HuH-7 (cell line): Measurements from ENCODE around the gene GABPA.
"Not testable (repeated sequence)": the region's sequence is repeated elsewhere in the genome, so short reads cannot be mapped to it uniquely, and the experiment has no call there.

Experiments used
- DNase-seq: peaks from one replicate; pipeline ENCODE4 v3.0.0; 2011; ENCODE audit warnings: low spot score

GABPA gene

GRCh38 chr21:25734904-25735645 is at the start of gene GABPA, which contains the start of gene ATP5PF:
TSS of gene GABPA (plus strand) at chr21:25734972. CDS start at chr21:25741599, 6,627 bp downstream.
TSS of gene ATP5PF (minus strand) at chr21:25734904. CDS start at chr21:25729794, 5,110 bp downstream.
- peak; percentile 73 for DNase-seq

- no peak for DNase-seq
Observed at GRCh38 chr21:25687787-25688186, 47.0 kb upstream of the GABPA start.

- no peak for DNase-seq
Observed at GRCh38 chr21:25688275-25689155, 46.3 kb upstream of the GABPA start.

- DNase-seq: no peak
Observed at GRCh38 chr21:25689226-25689625, 45.5 kb upstream of the GABPA start.

GRCh38 chr21:25691976-25692375 is 42.8 kb upstream of the GABPA start:
- DNase-seq: no peak

GRCh38 chr21:25695461-25695860 is 39.3 kb upstream of the GABPA start:
- not testable (repeated sequence) for DNase-seq

GRCh38 chr21:25700741-25701140 is 34.0 kb upstream of the GABPA start:
- no peak for DNase-seq

GRCh38 chr21:25701529-25701928 is 33.2 kb upstream of the GABPA start:
- no peak for DNase-seq

GRCh38 chr21:25708467-25709065 is 26.2 kb upstream of the GABPA start:
- peak; percentile 9 for DNase-seq

GRCh38 chr21:25709684-25710265 is 25.0 kb upstream of the GABPA start:
- no peak for DNase-seq

GRCh38 chr21:25710550-25710949 is 24.2 kb upstream of the GABPA start:
- no peak for DNase-seq

- DNase-seq: not testable (repeated sequence)
Observed at GRCh38 chr21:25714066-25714465, 20.7 kb upstream of the GABPA start.

GRCh38 chr21:25717491-25718147 is 17.2 kb upstream of the GABPA start:
- DNase-seq: no peak

GRCh38 chr21:25721987-25722386 is 12.8 kb upstream of the GABPA start:
- DNase-seq: no peak

- DNase-seq: no peak
Observed at GRCh38 chr21:25722631-25723030, 12.1 kb upstream of the GABPA start.

- no peak for DNase-seq
Observed at GRCh38 chr21:25732091-25732760, 2.5 kb upstream of the GABPA start.

GRCh38 chr21:25733859-25734653 is 716 bp upstream of the GABPA start:
- DNase-seq: peak; percentile 10

- no peak for DNase-seq
Observed at GRCh38 chr21:25734654-25734903, 193 bp upstream of the GABPA start.

- peak; percentile 43 for DNase-seq
Observed at GRCh38 chr21:25735646-25736597, 1.1 kb downstream of the GABPA start.
